HEK293T (cell line): ENCODE data around the gene WFS1.

ENCODE experiments used
- CTCF ChIA-PET: fragments of 350-600 bp; formaldehyde crosslinking; extraction: SDS; loops from one replicate; lab custom pipeline; 2021; ENCODE audit warnings: antibody characterized with exemption, inconsistent platforms; lab: Yijun Ruan, JAX
- POLR2A ChIA-PET: fragments of 350-600 bp; formaldehyde crosslinking; extraction: SDS; loops from one replicate; lab custom pipeline; 2020; ENCODE audit warnings: antibody characterized with exemption, inconsistent platforms; lab: Yijun Ruan, JAX
- DNase-seq: peaks from one replicate; pipeline ENCODE4 v3.0.0; 2012; ENCODE audit warnings: mixed read lengths; ENCODE audit errors: extremely low spot score
- ARNT ChIP-seq: fragments of 450-650 bp; IDR thresholded peaks from 2 replicates; pipeline ENCODE4 v1.6.1; 2017; ENCODE audit warnings: mild to moderate bottlenecking
- BHLHE40 ChIP-seq: fragments of 450-650 bp; IDR thresholded peaks from 2 replicates; pipeline ENCODE4 v1.6.1; 2016; ENCODE audit warnings: mild to moderate bottlenecking, moderate library complexity, borderline replicate concordance
- CTBP1 ChIP-seq: fragments of 450-650 bp; IDR thresholded peaks from 2 replicates; pipeline ENCODE4 v1.6.1; 2016; ENCODE audit warnings: borderline replicate concordance
- ELF4 ChIP-seq: fragments of 450-650 bp; IDR thresholded peaks from 2 replicates; pipeline ENCODE4 v1.6.1; 2017; ENCODE audit warnings: antibody characterized with exemption
- FOXA1 ChIP-seq: fragments of 450-650 bp; IDR thresholded peaks from 2 replicates; pipeline ENCODE4 v1.6.1; 2016; ENCODE audit warnings: mild to moderate bottlenecking
- FOXK2 ChIP-seq: fragments of 450-650 bp; IDR thresholded peaks from 2 replicates; pipeline ENCODE4 v1.6.1; 2016; ENCODE audit warnings: mild to moderate bottlenecking
- FOXM1 ChIP-seq: fragments of 450-650 bp; IDR thresholded peaks from 2 replicates; pipeline ENCODE4 v1.6.1; 2017; ENCODE audit warnings: mild to moderate bottlenecking, borderline replicate concordance
- HDGF ChIP-seq: fragments of 450-650 bp; IDR thresholded peaks from 2 replicates; pipeline ENCODE4 v1.6.1; 2017; ENCODE audit warnings: antibody characterized with exemption, borderline replicate concordance
- L3MBTL2 ChIP-seq: fragments of 450-650 bp; conservative IDR thresholded peaks from 2 replicates; pipeline ENCODE4 v1.6.1; 2016; ENCODE audit warnings: mild to moderate bottlenecking
- LEF1 ChIP-seq: fragments of 450-650 bp; IDR thresholded peaks from 2 replicates; pipeline ENCODE4 v1.6.1; 2017; ENCODE audit warnings: mild to moderate bottlenecking, borderline replicate concordance
- NFRKB ChIP-seq: fragments of 450-650 bp; IDR thresholded peaks from 2 replicates; pipeline ENCODE4 v1.6.1; 2016; ENCODE audit warnings: mild to moderate bottlenecking, moderate library complexity
- SP1 ChIP-seq: fragments of 450-650 bp; IDR thresholded peaks from 2 replicates; pipeline ENCODE4 v1.6.1; 2017
- SUZ12 ChIP-seq: fragments of 450-650 bp; IDR thresholded peaks from 2 replicates; pipeline ENCODE4 v1.6.1; 2016; ENCODE audit warnings: mild to moderate bottlenecking
- TARDBP ChIP-seq: fragments of 450-650 bp; IDR thresholded peaks from 2 replicates; pipeline ENCODE4 v1.6.1; 2016
- ZNF384 ChIP-seq: fragments of 450-650 bp; IDR thresholded peaks from 2 replicates; pipeline ENCODE4 v1.6.1; 2016
- TF ChIP-seq, protein P1 (sequence below): fragments of 450-650 bp; IDR thresholded peaks from 2 replicates; pipeline ENCODE4 v1.6.1; 2016

The WFS1 gene

DNA sequence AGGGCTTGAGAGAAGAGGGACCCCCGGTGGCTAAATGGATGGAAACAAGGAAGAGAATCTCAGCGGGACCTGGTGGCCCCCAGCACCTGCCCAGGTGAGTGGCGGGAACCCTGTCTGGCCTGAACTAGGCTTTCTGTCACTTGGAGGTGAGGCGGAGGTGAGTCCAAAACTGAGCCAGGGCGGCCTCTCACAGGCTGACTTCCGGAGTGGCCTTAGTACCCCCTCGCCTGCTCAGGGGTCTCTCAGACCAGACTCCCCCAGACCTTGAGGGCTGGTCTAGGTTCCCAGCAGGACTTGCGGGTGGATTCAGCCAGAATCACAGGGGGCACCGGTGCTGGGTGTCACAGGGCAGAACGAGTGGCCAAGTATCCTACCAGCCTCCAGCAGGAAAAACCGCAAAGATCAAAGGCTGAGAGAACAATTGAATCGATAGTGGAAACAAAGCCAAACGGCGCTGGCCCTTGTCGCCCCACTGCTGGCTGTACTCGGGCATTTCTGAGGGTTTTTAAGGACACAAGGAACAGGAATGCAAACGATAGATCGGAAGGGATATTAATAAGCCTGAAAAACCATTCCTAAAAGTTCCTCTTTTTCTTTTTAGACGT lies 67.8 kb downstream of the WFS1 start:
- no peak for DNase-seq
- POLR2A ChIA-PET: no interaction called here
- no peak for TF ChIP-seq FOXK2
- TF ChIP-seq TARDBP: no peak
- no peak for TF ChIP-seq FOXA1
- no peak for TF ChIP-seq NFRKB
- no peak for TF ChIP-seq CTBP1
- TF ChIP-seq ARNT: no peak
- TF ChIP-seq ELF4: no peak
- no peak for TF ChIP-seq SUZ12
- TF ChIP-seq ZNF384: no peak
- no peak for TF ChIP-seq LEF1
- no peak for TF ChIP-seq BHLHE40
- no peak for TF ChIP-seq SP1
- TF ChIP-seq HDGF: no peak
- TF ChIP-seq L3MBTL2: no peak
- no peak for TF ChIP-seq FOXM1
- TF ChIP-seq, protein P1, sequence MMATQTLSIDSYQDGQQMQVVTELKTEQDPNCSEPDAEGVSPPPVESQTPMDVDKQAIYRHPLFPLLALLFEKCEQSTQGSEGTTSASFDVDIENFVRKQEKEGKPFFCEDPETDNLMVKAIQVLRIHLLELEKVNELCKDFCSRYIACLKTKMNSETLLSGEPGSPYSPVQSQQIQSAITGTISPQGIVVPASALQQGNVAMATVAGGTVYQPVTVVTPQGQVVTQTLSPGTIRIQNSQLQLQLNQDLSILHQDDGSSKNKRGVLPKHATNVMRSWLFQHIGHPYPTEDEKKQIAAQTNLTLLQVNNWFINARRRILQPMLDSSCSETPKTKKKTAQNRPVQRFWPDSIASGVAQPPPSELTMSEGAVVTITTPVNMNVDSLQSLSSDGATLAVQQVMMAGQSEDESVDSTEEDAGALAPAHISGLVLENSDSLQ: no peak
- CTCF ChIA-PET: no interaction called here

DNA sequence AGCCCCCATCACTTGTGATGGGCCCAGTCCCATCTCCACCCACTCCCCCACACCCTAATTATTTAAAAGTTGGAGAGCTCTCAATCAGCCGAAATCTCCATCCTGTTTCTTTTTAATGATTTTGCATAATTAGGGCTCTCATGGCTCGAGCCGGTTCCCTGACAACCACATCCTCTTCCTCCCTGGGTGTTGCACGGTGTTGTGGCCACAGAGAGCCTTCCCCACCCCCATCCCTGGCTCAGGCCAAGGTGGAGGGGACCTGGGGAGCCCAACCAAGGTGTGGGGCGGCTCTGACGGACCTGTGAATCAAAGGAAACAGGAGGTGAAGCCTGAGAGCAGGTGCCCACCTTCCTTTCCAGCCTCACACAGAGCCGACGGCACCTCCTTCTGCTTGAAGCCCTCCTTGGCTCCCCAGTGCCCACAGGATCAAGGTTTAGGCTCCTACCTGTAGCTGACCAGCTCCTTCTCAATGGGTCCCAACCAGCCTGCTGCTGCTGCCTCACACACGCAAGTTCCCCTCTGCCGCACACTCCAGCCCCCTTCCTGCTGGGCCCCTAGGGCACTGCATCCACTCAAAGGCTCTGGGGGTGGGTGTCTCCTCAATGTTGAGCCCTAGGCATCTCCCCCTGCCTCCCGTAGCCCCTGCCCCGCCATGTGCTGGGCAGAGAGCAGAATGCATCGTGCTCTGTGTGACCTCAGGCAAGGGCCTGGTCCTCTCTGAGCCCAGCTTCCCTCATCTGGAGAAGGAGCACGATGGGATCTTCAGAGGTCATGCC lies 68.7 kb downstream of the WFS1 start:
- no peak for DNase-seq
- TF ChIP-seq FOXK2 (no peak), L3MBTL2 (no peak), NFRKB (no peak), HDGF (no peak), BHLHE40 (no peak), FOXM1 (no peak), FOXA1 (no peak), SUZ12 (no peak), ARNT (no peak), SP1 (no peak), CTBP1 (no peak), LEF1 (no peak), TARDBP (no peak), ELF4 (no peak), ZNF384 (no peak)
- TF ChIP-seq, protein P1: no peak
- ChIA-PET CTCF (no interaction called here), POLR2A (no interaction called here)

DNA sequence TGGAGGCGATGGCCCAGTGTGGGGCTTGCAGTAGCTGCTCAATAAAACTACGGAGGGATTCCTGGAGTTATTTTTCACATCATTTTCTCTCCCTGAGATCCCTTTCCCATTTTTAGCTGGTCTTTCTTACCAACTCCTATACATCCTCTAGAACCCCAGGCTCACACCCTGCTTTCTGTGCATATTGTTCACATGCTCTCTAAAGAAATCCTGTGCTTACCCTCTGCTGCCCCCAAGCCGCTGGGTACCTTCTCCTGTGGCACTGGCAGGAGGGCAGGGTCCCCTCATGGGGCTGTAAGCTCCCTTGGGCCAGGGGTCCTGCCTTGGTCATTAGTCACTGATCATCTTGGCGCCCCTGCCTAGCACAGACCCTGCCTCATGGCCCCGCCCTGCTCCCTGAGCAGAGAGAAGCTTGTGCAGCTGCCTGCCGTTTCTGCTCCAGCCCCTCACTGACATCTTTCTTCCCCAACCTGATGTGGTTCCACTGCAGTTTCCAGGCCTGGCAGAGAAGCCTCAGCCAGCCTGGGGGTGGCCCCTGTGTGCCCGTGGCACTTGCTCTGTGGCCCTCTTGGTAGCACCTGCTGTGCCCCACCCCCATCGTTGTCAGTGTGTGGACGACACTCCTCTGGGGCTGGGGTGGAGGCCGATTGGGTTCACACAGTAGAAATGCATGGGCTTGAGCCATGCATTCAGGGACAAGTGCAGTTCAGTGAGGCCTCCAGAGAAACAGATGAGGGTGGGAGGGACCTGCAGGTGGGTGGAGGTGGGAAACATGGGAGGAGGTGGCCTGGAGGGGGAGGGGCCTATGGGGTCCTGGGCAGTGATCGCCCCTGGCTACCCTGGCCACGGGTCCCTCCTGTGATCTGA lies 69.5 kb downstream of the WFS1 start:
- TF ChIP-seq FOXK2 (no peak), CTBP1 (no peak), BHLHE40 (no peak), FOXM1 (no peak), ZNF384 (no peak), L3MBTL2 (no peak), LEF1 (no peak), ARNT (no peak), SP1 (no peak), ELF4 (no peak), HDGF (no peak), NFRKB (no peak), FOXA1 (no peak), TARDBP (no peak), SUZ12 (no peak)
- TF ChIP-seq, protein P1: no peak
- ChIA-PET POLR2A (no interaction called here), CTCF (no interaction called here)
- DNase-seq: no peak

DNA sequence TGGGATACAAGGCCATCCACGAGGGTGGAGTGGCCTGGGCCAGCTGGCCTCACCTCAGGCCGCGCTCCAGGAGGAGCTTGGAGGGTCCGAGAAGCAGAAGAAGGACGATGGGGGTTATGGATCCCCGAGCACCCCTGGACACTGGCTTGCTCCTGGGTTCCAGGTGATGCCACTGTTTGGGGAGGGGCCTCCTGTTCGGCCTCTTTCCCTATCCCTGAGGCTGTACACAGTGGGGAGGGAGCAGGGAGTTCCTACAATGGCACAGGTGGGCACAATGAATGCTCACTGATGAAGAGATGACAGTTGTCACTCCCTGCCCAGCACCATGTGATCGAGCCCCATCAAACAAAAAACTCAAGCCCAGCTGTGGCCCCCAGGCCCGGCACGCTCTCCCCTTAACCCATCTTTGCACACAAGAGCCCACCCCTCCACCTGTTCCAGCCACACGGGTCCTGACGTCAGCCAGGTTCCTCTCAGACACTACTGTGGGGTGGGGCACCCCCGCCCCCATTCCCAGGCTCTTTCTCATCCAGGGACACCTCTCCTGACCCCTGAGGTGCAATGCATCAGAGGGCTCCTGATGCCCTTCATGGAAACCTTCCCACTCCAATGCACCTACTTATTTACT lies 70.3 kb downstream of the WFS1 start:
- CTCF ChIA-PET: interaction anchor here (2.1 kb wide), 1 partner anchor 9 kb away, joined by 15 read pairs; no protein-coding TSS in a partner anchor
- no peak for TF ChIP-seq L3MBTL2
- no peak for TF ChIP-seq ARNT
- no peak for TF ChIP-seq FOXK2
- TF ChIP-seq HDGF: no peak
- TF ChIP-seq BHLHE40: no peak
- TF ChIP-seq, protein P1: no peak
- no peak for TF ChIP-seq CTBP1
- no peak for TF ChIP-seq TARDBP
- no peak for TF ChIP-seq FOXA1
- no peak for TF ChIP-seq ZNF384
- TF ChIP-seq FOXM1: no peak
- TF ChIP-seq LEF1: no peak
- no peak for TF ChIP-seq NFRKB
- no peak for TF ChIP-seq SUZ12
- TF ChIP-seq SP1: no peak
- POLR2A ChIA-PET: no interaction called here
- no peak for DNase-seq
